Activated naive CD4-positive, alpha-beta T cell treated with anti-CD3 and anti-CD28 coated beads for 36 hours (primary cell): ENCODE measurements around the gene KRTAP12-1. TPM values are rescaled to one million over a fixed set of nuclear protein-coding genes. Genes with fewer than 3 reads are reported as not detected.
A peak's percentile ranks its signal among the peaks of the same experiment; 100 is the strongest.
"Not testable (repeated sequence)": the region's sequence is repeated elsewhere in the genome, so short reads cannot be mapped to it uniquely, and the experiment has no call there.

Experiments used
- CTCF ChIA-PET: fragments of 350-600 bp; sonication (Branson Sonifier 250); formaldehyde crosslinking; loops from one replicate; lab custom pipeline; 2021; ENCODE audit warnings: antibody characterized with exemption; lab: Charles Lee
- DNase-seq: peaks from one replicate; pipeline ENCODE4 v3.0.0-alpha.2; 2020
- H3K27ac Mint-ChIP-seq: one replicate; pipeline ENCODE4 v1.8.0; 2021; ENCODE audit warnings: mild to moderate bottlenecking, mixed read lengths
- H3K27me3 Mint-ChIP-seq: one replicate; pipeline ENCODE4 v1.8.0; 2021; ENCODE audit warnings: low read depth, mixed read lengths
- H3K36me3 Mint-ChIP-seq: one replicate; pipeline ENCODE4 v1.8.0; 2021; ENCODE audit warnings: low read depth, mixed read lengths
- H3K4me1 Mint-ChIP-seq: one replicate; pipeline ENCODE4 v1.8.0; 2021; ENCODE audit warnings: low read depth, mixed read lengths
- H3K4me3 Mint-ChIP-seq: one replicate; pipeline ENCODE4 v1.8.0; 2021; ENCODE audit warnings: mild to moderate bottlenecking, moderate library complexity, mixed read lengths
- H3K9me3 Mint-ChIP-seq: one replicate; pipeline ENCODE4 v1.8.0; 2021; ENCODE audit warnings: mixed read lengths
- intact Hi-C: fragments of 100-400 bp; cut with micrococcal nuclease; formaldehyde crosslinking; loops from one replicate; pipeline ENCODE4 v1.15.1; 2023
- total RNA-seq, 2 experiments: library from RNA; stranded (reverse); gene quantifications; one replicate each; pipeline ENCODE4 v1.2.3, GENCODE V29; 2021

KRTAP12-1 gene
- total RNA-seq, 2 experiments from 2014 or later = not detected

GRCh38 chr21:44671911-44672310 lies 10.1 kb downstream of the KRTAP12-1 start:
- intact Hi-C loops = no loop called here
- Mint-ChIP-seq H3K27ac (no peak overlapping the region), H3K4me1 (no peaks in the 10 kb centered on the region), H3K9me3 (peaks cover 24% of the 10 kb centered on the region), H3K36me3 (no peaks in the 10 kb centered on the region), H3K4me3 (no peak overlapping the region), H3K27me3 (no peaks in the 10 kb centered on the region)
- DNase-seq = no peak
- CTCF ChIA-PET = no interaction called here

- no peaks in the 10 kb centered on the region for H3K4me1 Mint-ChIP-seq
- intact Hi-C loops = no loop called here
- H3K4me3 Mint-ChIP-seq = no peak overlapping the region
- peaks cover 24% of the 10 kb centered on the region for H3K9me3 Mint-ChIP-seq
- DNase-seq = no peak
- no peaks in the 10 kb centered on the region for H3K36me3 Mint-ChIP-seq
- no peak overlapping the region for H3K27ac Mint-ChIP-seq
- H3K27me3 Mint-ChIP-seq = no peaks in the 10 kb centered on the region
- CTCF ChIA-PET = no interaction called here
Observed at GRCh38 chr21:44670642-44671432, 11.1 kb downstream of the KRTAP12-1 start.

GRCh38 chr21:44667612-44668011 lies 14.4 kb downstream of the KRTAP12-1 start:
- Mint-ChIP-seq H3K36me3 (no peaks in the 10 kb centered on the region), H3K9me3 (peaks cover 13% of the 10 kb centered on the region), H3K27me3 (no peaks in the 10 kb centered on the region), H3K4me1 (no peaks in the 10 kb centered on the region), H3K27ac (no peak overlapping the region), H3K4me3 (no peak overlapping the region)
- DNase-seq = no peak
- CTCF ChIA-PET = interaction anchor here (1.0 kb wide), 1 partner anchor 126 kb away, joined by 5 read pairs; no protein-coding TSS in a partner anchor
- intact Hi-C loops = no loop called here

GRCh38 chr21:44666401-44667320 lies 15.3 kb downstream of the KRTAP12-1 start, which contains the start of gene KRTAP12-2:
Gene KRTAP12-2 (minus strand): TSS chr21:44666927. CDS start chr21:44666886, 41 bp downstream.
- Mint-ChIP-seq H3K27me3 (no peaks in the 10 kb centered on the region), H3K27ac (no peak within 1 kb of the TSS), H3K36me3 (no peaks in the 10 kb centered on the region), H3K4me1 (no peaks in the 10 kb centered on the region), H3K4me3 (no peak within 1 kb of the TSS), H3K9me3 (peaks cover 10% of the 10 kb centered on the region)
- no peak for DNase-seq
- CTCF ChIA-PET = interaction anchor here (1.0 kb wide), 1 partner anchor 127 kb away, joined by 5 read pairs; no protein-coding TSS in a partner anchor
- intact Hi-C loops = no loop called here

- Mint-ChIP-seq H3K4me1 (peaks cover 2% of the 10 kb centered on the region), H3K27ac (no peak overlapping the region), H3K36me3 (no peaks in the 10 kb centered on the region), H3K4me3 (no peak overlapping the region), H3K9me3 (peaks cover 7% of the 10 kb centered on the region), H3K27me3 (no peaks in the 10 kb centered on the region)
- DNase-seq = no peak
- CTCF ChIA-PET = interaction anchor here (0.6 kb wide), 1 partner anchor 29 kb away, joined by 3 read pairs; no protein-coding TSS in a partner anchor
- intact Hi-C loops = no loop called here
Observed at GRCh38 chr21:44664691-44665090, 17.3 kb downstream of the KRTAP12-1 start.

- intact Hi-C loops, H3K27me3 Mint-ChIP-seq, DNase-seq, H3K27ac Mint-ChIP-seq, CTCF ChIA-PET, H3K36me3 Mint-ChIP-seq, H3K4me3 Mint-ChIP-seq: not testable (repeated sequence)
- Mint-ChIP-seq H3K4me1 (peaks cover 30% of the 10 kb centered on the region), H3K9me3 (peaks cover 15% of the 10 kb centered on the region)
Observed at GRCh38 chr21:44661567-44661966, 20.4 kb downstream of the KRTAP12-1 start.

GRCh38 chr21:44658913-44659595 lies 22.9 kb downstream of the KRTAP12-1 start:
- Mint-ChIP-seq H3K9me3 (peaks cover 28% of the 10 kb centered on the region), H3K4me1 (peaks cover 42% of the 10 kb centered on the region), H3K36me3 (peaks cover 7% of the 10 kb centered on the region), H3K4me3 (no peak overlapping the region), H3K27ac (no peak overlapping the region), H3K27me3 (no peaks in the 10 kb centered on the region)
- CTCF ChIA-PET = no interaction called here
- intact Hi-C loops = loop anchor here (1.0 kb wide), 1 partner anchor 40 kb away; no protein-coding TSS in a partner anchor
- DNase-seq = no peak

- intact Hi-C loops = loop anchor here (1.0 kb wide), 1 partner anchor 39 kb away; no protein-coding TSS in a partner anchor
- CTCF ChIA-PET = interaction anchor here (1.1 kb wide), 1 partner anchor 9 kb away, joined by 3 read pairs; no protein-coding TSS in a partner anchor
Observed at GRCh38 chr21:44658541-44658910, 23.4 kb downstream of the KRTAP12-1 start.

GRCh38 chr21:44657635-44658540 lies 24.1 kb downstream of the KRTAP12-1 start, which contains the start of gene KRTAP12-3:
Gene KRTAP12-3 (plus strand): TSS chr21:44657932. CDS start chr21:44657980, 48 bp downstream.
- Mint-ChIP-seq H3K27ac (peak within 1 kb of the TSS; percentile 76), H3K9me3 (peaks cover 33% of the 10 kb centered on the region), H3K4me1 (peaks cover 49% of the 10 kb centered on the region), H3K4me3 (peak within 1 kb of the TSS; percentile 48), H3K27me3 (no peaks in the 10 kb centered on the region), H3K36me3 (peaks cover 7% of the 10 kb centered on the region)
- CTCF ChIA-PET = interaction anchor here (1.1 kb wide), 1 partner anchor 9 kb away, joined by 3 read pairs; no protein-coding TSS in a partner anchor
- intact Hi-C loops = loop anchor here (1.0 kb wide), 2 partner anchors 39 to 256 kb away; no protein-coding TSS in a partner anchor
- DNase-seq = peak; percentile 45

More at GRCh38 chr21:44658541-44658910, 23.4 kb downstream of the KRTAP12-1 start:
- no peak overlapping the region for H3K4me3 Mint-ChIP-seq
- no peak for DNase-seq
- H3K9me3 Mint-ChIP-seq = peaks cover 31% of the 10 kb centered on the region
- peaks cover 7% of the 10 kb centered on the region for H3K36me3 Mint-ChIP-seq
- no peaks in the 10 kb centered on the region for H3K27me3 Mint-ChIP-seq
- H3K4me1 Mint-ChIP-seq = peaks cover 48% of the 10 kb centered on the region
- peak overlapping the region; percentile 67 for H3K27ac Mint-ChIP-seq

- intact Hi-C loops = loop anchor here (1.0 kb wide), 1 partner anchor 257 kb away; no protein-coding TSS in a partner anchor
- DNase-seq = no peak
- H3K9me3 Mint-ChIP-seq = peaks cover 29% of the 10 kb centered on the region
- no peaks in the 10 kb centered on the region for H3K27me3 Mint-ChIP-seq
- peaks cover 49% of the 10 kb centered on the region for H3K4me1 Mint-ChIP-seq
- peak overlapping the region; percentile 6 for H3K27ac Mint-ChIP-seq
- peaks cover 7% of the 10 kb centered on the region for H3K36me3 Mint-ChIP-seq
- CTCF ChIA-PET = no interaction called here
- no peak overlapping the region for H3K4me3 Mint-ChIP-seq
Observed at GRCh38 chr21:44656868-44657267, 25.1 kb downstream of the KRTAP12-1 start.
